Mucosa of rectum (tissue), 2 donors: ENCODE data around the gene MMP2.
A peak's percentile ranks its signal among the peaks of the same experiment; 100 is the strongest.

Experiments
- H3K27ac ChIP-seq, 2 donors: one replicate each; pipeline ENCODE4 v1.7.0; 2013; ENCODE audit warnings: inconsistent platforms in 2 of 2, low read depth in 2 of 2, low read length in 2 of 2
- H3K27me3 ChIP-seq, 2 donors: one replicate each; pipeline ENCODE4 v1.7.0; 2013; ENCODE audit warnings: low read length in 2 of 2; ENCODE audit not compliant: control insufficient read depth in 2 of 2, insufficient read depth in 2 of 2
- H3K36me3 ChIP-seq, 2 donors: one replicate each; pipeline ENCODE4 v1.7.0; 2013; ENCODE audit warnings: low read length in 2 of 2; ENCODE audit not compliant: control insufficient read depth in 2 of 2, insufficient read depth in 2 of 2
- H3K4me1 ChIP-seq, 2 donors: one replicate each; pipeline ENCODE4 v1.7.0; 2013; ENCODE audit warnings: low read length in 2 of 2, mild to moderate bottlenecking in 1 of 2; ENCODE audit not compliant: control insufficient read depth in 2 of 2, insufficient read depth in 2 of 2
- H3K4me3 ChIP-seq, 2 donors: one replicate each; pipeline ENCODE4 v1.7.0; 2013; ENCODE audit warnings: low read length in 2 of 2
- H3K9ac ChIP-seq, 2 donors: one replicate each; pipeline ENCODE4 v1.7.0; 2013; ENCODE audit warnings: low read length in 2 of 2, low read depth in 1 of 2, mild to moderate bottlenecking in 1 of 2
- H3K9me3 ChIP-seq, 2 donors: one replicate each; pipeline ENCODE4 v1.7.0; 2013; ENCODE audit warnings: low read length in 2 of 2; ENCODE audit not compliant: control insufficient read depth in 2 of 2
- donor health status: healthy.
- donor health status: Normal muscosa, but diverticular disease.

Gene MMP2

DNA sequence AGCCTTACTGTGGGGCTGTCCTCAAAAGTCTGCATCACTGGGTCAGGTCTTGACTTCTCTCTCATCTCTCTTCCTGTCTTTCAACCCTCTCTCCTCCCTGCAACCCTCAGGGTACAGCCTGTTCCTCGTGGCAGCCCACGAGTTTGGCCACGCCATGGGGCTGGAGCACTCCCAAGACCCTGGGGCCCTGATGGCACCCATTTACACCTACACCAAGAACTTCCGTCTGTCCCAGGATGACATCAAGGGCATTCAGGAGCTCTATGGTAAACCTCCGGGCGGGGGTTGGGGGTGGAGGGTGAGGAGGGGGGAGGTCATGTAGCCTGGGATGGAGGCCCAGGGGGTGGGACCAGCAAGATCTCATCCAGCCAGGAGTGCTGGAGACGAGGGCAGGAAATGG, 12.7 kb downstream of the MMP2 start:
- H3K9me3 ChIP-seq: no peaks in the 10 kb centered on the region
- no peaks in the 10 kb centered on the region for H3K4me1 ChIP-seq
- H3K9ac ChIP-seq: no peak overlapping the region
- no peaks in the 10 kb centered on the region for H3K27me3 ChIP-seq
- no peaks in the 10 kb centered on the region for H3K36me3 ChIP-seq
- no peak overlapping the region for H3K27ac ChIP-seq
- H3K4me3 ChIP-seq: no peak overlapping the region

GRCh38 chr16:55492756-55493380, 13.9 kb downstream of the MMP2 start:
- Histone ChIP-seq H3K9ac (no peak overlapping the region), H3K27me3 (no peaks in the 10 kb centered on the region), H3K4me3 (no peak overlapping the region), H3K36me3 (no peaks in the 10 kb centered on the region), H3K4me1 (no peaks in the 10 kb centered on the region), H3K27ac (no peak overlapping the region), H3K9me3 (no peaks in the 10 kb centered on the region)

- Histone ChIP-seq H3K9ac (no peak overlapping the region), H3K4me1 (no peaks in the 10 kb centered on the region), H3K27ac (no peak overlapping the region)
Observed at GRCh38 chr16:55494994-55495421, 16.0 kb downstream of the MMP2 start.

GRCh38 chr16:55495616-55496289, 16.8 kb downstream of the MMP2 start:
- Histone ChIP-seq H3K27ac (no peak overlapping the region), H3K27me3 (no peaks in the 10 kb centered on the region), H3K9me3 (no peaks in the 10 kb centered on the region), H3K4me1 (peaks cover 2 to 6% of the 10 kb centered on the region in 2 donors), H3K36me3 (peaks cover 0 to 2% of the 10 kb centered on the region in 2 donors), H3K4me3 (no peak overlapping the region), H3K9ac (no peak overlapping the region)

More at GRCh38 chr16:55494994-55495421, 16.0 kb downstream of the MMP2 start:
- H3K4me3 ChIP-seq: no peak overlapping the region
- H3K27me3 ChIP-seq: no peaks in the 10 kb centered on the region
- peaks cover 0 to 2% of the 10 kb centered on the region in 2 donors for H3K36me3 ChIP-seq
- no peaks in the 10 kb centered on the region for H3K9me3 ChIP-seq

DNA sequence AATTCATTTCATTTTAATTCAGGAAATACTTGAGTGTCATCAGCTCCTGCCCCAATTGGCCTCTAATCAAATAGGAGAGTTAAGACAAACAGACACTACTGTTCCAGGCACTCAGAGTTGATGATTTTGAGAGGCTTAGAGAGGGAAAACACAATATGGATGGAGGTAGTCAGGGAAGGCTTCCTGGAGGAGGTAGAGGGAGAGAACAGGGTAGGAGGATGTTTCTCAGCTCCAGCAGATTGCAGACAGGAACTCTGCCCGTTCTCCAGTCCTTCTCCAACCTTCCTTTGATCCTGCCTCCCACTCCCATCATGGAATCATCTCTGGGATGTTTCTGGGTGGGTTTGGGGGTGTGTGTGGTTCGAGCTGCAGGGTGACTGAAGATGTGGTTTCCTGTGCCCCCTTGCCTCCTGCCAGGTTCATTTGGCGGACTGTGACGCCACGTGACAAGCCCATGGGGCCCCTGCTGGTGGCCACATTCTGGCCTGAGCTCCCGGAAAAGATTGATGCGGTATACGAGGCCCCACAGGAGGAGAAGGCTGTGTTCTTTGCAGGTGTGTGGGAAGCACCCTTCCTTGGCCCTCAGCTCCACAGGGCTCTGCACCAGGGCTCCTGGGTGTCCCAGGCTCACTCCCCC, 17.6 kb downstream of the MMP2 start:
- H3K36me3 ChIP-seq: peaks cover 0 to 2% of the 10 kb centered on the region in 2 donors
- no peaks in the 10 kb centered on the region for H3K9me3 ChIP-seq
- H3K27me3 ChIP-seq: no peaks in the 10 kb centered on the region
- no peak overlapping the region for H3K4me3 ChIP-seq
- no peak overlapping the region for H3K9ac ChIP-seq
- no peak overlapping the region for H3K27ac ChIP-seq
- H3K4me1 ChIP-seq: peaks cover 8 to 15% of the 10 kb centered on the region in 2 donors

GRCh38 chr16:55497558-55497957, 18.6 kb downstream of the MMP2 start:
- H3K4me1 ChIP-seq: peaks cover 17 to 24% of the 10 kb centered on the region in 2 donors
- H3K27ac ChIP-seq: no peak overlapping the region
- H3K36me3 ChIP-seq: peaks cover 0 to 2% of the 10 kb centered on the region in 2 donors

GRCh38 chr16:55498101-55498500, 19.1 kb downstream of the MMP2 start:
- H3K4me1 ChIP-seq: peaks cover 22 to 29% of the 10 kb centered on the region in 2 donors
- no peak overlapping the region for H3K27ac ChIP-seq
- H3K27me3 ChIP-seq: no peaks in the 10 kb centered on the region
- H3K9ac ChIP-seq: no peak overlapping the region
- H3K4me3 ChIP-seq: no peak overlapping the region
- H3K9me3 ChIP-seq: no peaks in the 10 kb centered on the region
- peaks cover 0 to 2% of the 10 kb centered on the region in 2 donors for H3K36me3 ChIP-seq

More at GRCh38 chr16:55497558-55497957, 18.6 kb downstream of the MMP2 start:
- Histone ChIP-seq H3K9me3 (no peaks in the 10 kb centered on the region), H3K4me3 (no peak overlapping the region), H3K9ac (no peak overlapping the region), H3K27me3 (no peaks in the 10 kb centered on the region)

DNA sequence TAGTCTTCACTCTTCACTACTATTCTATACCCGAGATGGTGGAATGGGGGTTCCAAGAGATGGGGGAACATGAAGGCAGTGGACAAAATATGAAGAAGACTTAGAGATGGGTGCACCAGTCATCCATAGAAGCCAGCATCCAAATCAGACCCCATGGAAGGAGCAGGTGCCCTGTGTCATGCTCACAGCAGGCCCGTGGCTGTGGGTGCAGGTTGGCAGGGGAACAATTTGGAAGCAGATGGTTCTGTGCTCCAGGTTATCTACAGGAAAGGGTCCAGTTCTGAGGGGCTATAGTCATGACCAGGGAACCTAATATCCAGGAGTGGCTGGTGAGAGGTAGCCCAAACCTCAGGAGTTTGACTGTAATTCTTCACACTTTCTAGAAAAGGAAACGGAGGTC, 20.3 kb downstream of the MMP2 start:
- Histone ChIP-seq H3K27me3 (no peaks in the 10 kb centered on the region), H3K4me3 (no peak overlapping the region), H3K4me1 (peaks cover 25 to 35% of the 10 kb centered on the region in 2 donors), H3K9ac (no peak overlapping the region), H3K9me3 (no peaks in the 10 kb centered on the region), H3K27ac (no peak overlapping the region), H3K36me3 (peaks cover 0 to 2% of the 10 kb centered on the region in 2 donors)

- H3K9me3 ChIP-seq: no peaks in the 10 kb centered on the region
- peaks cover 0 to 2% of the 10 kb centered on the region in 2 donors for H3K36me3 ChIP-seq
- peaks cover 25 to 35% of the 10 kb centered on the region in 2 donors for H3K4me1 ChIP-seq
- H3K9ac ChIP-seq: no peak overlapping the region
- H3K4me3 ChIP-seq: no peak overlapping the region
- H3K27ac ChIP-seq: peak overlapping the region in 1 of 2 donors; percentile 12
- no peaks in the 10 kb centered on the region for H3K27me3 ChIP-seq
Observed at GRCh38 chr16:55499951-55500529, 21.0 kb downstream of the MMP2 start.

- Histone ChIP-seq H3K9me3 (no peaks in the 10 kb centered on the region), H3K4me1 (peaks cover 25 to 35% of the 10 kb centered on the region in 2 donors), H3K36me3 (peaks cover 0 to 2% of the 10 kb centered on the region in 2 donors), H3K9ac (no peak overlapping the region), H3K27ac (peak overlapping the region in 1 of 2 donors; percentile 12), H3K27me3 (no peaks in the 10 kb centered on the region), H3K4me3 (no peak overlapping the region)
Observed at GRCh38 chr16:55500530-55501011, 21.6 kb downstream of the MMP2 start.
